GM12891 (cell line): Measurements from ENCODE around the gene SRGAP2.
"Not testable (repeated sequence)": the region's sequence is repeated elsewhere in the genome, so short reads cannot be mapped to it uniquely, and the experiment has no call there.

Experiments
- PAX5 ChIP-seq: IDR thresholded peaks from 2 replicates; pipeline ENCODE4 v1.6.1; 2011; ENCODE audit warnings: low read length, moderate library complexity, mild to moderate bottlenecking; ENCODE audit not compliant: insufficient read depth, severe bottlenecking
- POLR2A ChIP-seq: IDR thresholded peaks from 2 replicates; pipeline ENCODE4 v1.6.1; 2011; ENCODE audit warnings: low read depth, low read length, control low read depth
- POLR2AphosphoS5 ChIP-seq: IDR thresholded peaks from 2 replicates; pipeline ENCODE4 v1.6.1; 2011; ENCODE audit warnings: low read depth, low read length, control low read depth
- POU2F2 ChIP-seq: IDR thresholded peaks from 2 replicates; pipeline ENCODE4 v1.6.1; 2011; ENCODE audit warnings: low read depth, mild to moderate bottlenecking, control low read depth, low read length, moderate library complexity
- SPI1 ChIP-seq: IDR thresholded peaks from 2 replicates; pipeline ENCODE4 v1.6.1; 2011; ENCODE audit warnings: low read depth, low read length, control low read depth
- TAF1 ChIP-seq: IDR thresholded peaks from 2 replicates; pipeline ENCODE4 v1.6.1; 2011; ENCODE audit warnings: low read depth, low read length, control low read depth

- TF ChIP-seq POLR2AphosphoS5, SPI1, POLR2A, PAX5, TAF1, POU2F2: not testable (repeated sequence)
Observed at GRCh38 chr1:206221585-206221984, 18.2 kb downstream of the SRGAP2 start.
